ENCODE data around the gene ELMO1. TPM values are rescaled to one million over a fixed set of nuclear protein-coding genes. Genes with fewer than 3 reads are reported as not detected.

Gene ELMO1
- total RNA-seq, 1 donor from 2014 or later: not detected

DNA sequence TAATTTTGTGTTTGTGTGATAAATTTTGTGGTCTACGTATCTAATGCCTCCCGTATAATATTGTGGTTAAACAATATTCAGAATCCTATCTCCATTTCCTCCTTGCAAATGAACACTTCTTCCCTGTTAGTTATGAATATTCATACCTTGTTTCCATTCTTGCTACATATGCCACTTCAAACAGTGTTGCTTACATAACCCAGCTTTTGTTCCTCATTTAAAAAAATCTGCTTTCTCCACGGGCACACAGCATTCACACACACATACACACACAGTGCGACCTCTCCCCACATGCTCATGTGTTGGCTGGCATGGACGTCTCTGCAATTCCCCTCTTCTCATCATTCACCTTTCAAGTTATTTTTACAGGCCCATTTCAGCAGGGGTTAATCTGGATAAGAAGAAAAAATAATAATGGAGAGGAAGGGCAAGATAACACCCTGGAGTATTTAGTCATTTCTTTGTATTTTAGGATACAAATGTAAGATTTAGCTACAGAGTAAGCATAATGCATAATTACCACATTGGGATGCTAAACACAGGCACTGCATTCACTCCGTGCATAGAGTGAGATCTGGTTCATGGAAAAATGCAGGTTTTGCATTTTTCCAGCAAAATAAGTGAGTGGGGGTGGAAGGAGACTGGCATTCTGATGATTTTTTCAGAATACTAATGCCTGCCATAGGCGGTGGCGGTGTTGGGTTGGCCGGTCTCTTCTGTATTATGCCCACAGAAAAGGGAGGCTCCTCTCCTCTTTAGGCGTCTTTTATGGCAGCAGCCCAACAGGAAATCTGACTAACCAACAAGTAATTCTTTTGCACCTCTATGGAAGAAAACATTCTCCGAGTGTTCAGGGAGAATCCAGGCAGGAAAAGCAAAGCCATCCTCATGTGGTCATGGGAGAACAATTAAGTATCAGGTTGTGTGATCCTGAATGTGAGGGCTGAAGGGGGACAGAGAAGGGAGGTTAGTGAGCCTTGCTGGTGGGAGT is 31.7 kb upstream of the ELMO1 start:
- no peak for DNase-seq (ENCODE audit: extremely low spot score, unreplicated experiment)
- Mint-ChIP-seq H3K27me3 (ENCODE audit: unreplicated experiment) (no peaks in the 10 kb centered on the region), H3K27ac (ENCODE audit: unreplicated experiment) (no peak overlapping the region), H3K4me1 (ENCODE audit: unreplicated experiment) (no peaks in the 10 kb centered on the region), H3K9me3 (ENCODE audit: unreplicated experiment) (peaks cover 5% of the 10 kb centered on the region), H3K4me3 (ENCODE audit: unreplicated experiment) (no peak overlapping the region), H3K36me3 (ENCODE audit: unreplicated experiment) (no peaks in the 10 kb centered on the region)
- TF ChIP-seq, protein P1, sequence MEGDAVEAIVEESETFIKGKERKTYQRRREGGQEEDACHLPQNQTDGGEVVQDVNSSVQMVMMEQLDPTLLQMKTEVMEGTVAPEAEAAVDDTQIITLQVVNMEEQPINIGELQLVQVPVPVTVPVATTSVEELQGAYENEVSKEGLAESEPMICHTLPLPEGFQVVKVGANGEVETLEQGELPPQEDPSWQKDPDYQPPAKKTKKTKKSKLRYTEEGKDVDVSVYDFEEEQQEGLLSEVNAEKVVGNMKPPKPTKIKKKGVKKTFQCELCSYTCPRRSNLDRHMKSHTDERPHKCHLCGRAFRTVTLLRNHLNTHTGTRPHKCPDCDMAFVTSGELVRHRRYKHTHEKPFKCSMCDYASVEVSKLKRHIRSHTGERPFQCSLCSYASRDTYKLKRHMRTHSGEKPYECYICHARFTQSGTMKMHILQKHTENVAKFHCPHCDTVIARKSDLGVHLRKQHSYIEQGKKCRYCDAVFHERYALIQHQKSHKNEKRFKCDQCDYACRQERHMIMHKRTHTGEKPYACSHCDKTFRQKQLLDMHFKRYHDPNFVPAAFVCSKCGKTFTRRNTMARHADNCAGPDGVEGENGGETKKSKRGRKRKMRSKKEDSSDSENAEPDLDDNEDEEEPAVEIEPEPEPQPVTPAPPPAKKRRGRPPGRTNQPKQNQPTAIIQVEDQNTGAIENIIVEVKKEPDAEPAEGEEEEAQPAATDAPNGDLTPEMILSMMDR (IDR thresholded peaks at IDR 0.05): no peak

DNA sequence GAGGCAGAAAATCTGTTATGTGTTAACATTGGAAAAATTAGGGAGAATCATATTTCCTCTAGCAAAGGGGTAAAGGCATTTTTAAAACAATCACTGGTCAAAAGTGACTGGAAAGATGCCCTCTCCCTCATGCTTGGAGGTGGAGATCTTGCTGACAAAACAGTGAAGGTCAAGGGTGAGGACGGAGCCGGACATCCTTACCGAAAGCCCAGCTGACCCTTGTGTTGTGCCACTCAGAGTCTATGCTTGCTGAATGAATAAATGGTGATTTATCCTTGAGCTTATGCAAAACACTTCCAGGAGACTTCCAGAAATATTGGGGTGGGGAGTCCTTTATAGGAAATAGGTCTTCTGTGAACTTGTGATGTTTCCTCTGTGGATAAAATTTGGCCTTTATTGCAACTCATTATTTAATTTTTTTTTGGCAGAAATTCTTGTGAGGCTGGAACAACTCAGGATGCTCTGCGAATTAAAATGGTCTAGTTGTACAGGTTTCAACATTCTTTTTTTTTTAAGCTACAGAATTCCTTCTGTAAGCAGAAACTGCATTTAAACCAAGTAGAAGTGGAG is 28.3 kb upstream of the ELMO1 start:
- Mint-ChIP-seq H3K4me1 (ENCODE audit: unreplicated experiment) (no peaks in the 10 kb centered on the region), H3K27me3 (ENCODE audit: unreplicated experiment) (no peaks in the 10 kb centered on the region), H3K36me3 (ENCODE audit: unreplicated experiment) (no peaks in the 10 kb centered on the region), H3K4me3 (ENCODE audit: unreplicated experiment) (no peak overlapping the region), H3K27ac (ENCODE audit: unreplicated experiment) (no peak overlapping the region), H3K9me3 (ENCODE audit: unreplicated experiment) (peaks cover 5% of the 10 kb centered on the region)
- no peak for DNase-seq (ENCODE audit: extremely low spot score, unreplicated experiment)
- TF ChIP-seq, protein P1 (IDR thresholded peaks at IDR 0.05): no peak

DNA sequence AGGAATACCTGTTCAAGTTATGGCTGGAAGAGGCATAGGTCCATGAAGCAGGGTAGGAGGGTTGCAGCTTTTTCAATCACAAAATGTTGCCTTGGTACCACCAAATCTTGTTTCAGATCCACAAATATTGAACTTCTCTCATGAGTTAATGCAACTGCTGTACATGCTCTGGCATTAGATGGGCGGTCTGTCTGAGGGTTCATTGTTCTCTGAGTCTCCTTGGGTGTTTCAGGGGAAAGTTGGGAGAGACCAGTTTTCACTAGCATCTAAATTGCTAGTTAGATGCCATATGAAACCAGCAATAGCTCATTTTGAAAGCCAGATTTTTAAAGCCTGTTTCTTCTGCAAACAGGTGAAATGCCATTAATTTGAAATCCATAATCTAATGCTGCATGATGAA is 27.8 kb upstream of the ELMO1 start:
- no peaks in the 10 kb centered on the region for H3K4me1 Mint-ChIP-seq (ENCODE audit: unreplicated experiment)
- no peaks in the 10 kb centered on the region for H3K27me3 Mint-ChIP-seq (ENCODE audit: unreplicated experiment)
- no peak overlapping the region for H3K4me3 Mint-ChIP-seq (ENCODE audit: unreplicated experiment)
- peaks cover 5% of the 10 kb centered on the region for H3K9me3 Mint-ChIP-seq (ENCODE audit: unreplicated experiment)
- DNase-seq (ENCODE audit: extremely low spot score, unreplicated experiment): no peak
- TF ChIP-seq, protein P1 (IDR thresholded peaks at IDR 0.05): no peak
- no peak overlapping the region for H3K27ac Mint-ChIP-seq (ENCODE audit: unreplicated experiment)
- H3K36me3 Mint-ChIP-seq (ENCODE audit: unreplicated experiment): no peaks in the 10 kb centered on the region

DNA sequence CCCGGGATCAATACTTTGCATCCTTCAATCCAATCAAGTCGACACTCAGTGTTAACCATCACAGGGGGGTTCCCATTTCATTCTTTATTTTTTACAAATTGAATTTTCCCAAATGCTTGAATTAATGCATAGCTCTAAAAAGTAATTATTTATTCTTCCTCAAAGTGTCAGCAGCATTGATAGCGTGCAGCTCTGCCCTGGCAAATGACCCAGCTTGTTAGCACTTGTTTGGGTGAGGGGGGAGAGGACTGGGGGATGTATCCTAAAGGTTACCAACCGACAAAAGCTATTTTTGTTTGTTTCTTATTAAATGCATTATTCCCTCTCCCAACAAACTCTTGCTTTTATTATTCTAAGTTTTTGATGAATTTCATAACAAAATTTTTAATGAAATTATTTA is 27.0 kb upstream of the ELMO1 start:
- DNase-seq (ENCODE audit: extremely low spot score, unreplicated experiment): no peak
- H3K27me3 Mint-ChIP-seq (ENCODE audit: unreplicated experiment): no peaks in the 10 kb centered on the region
- no peaks in the 10 kb centered on the region for H3K36me3 Mint-ChIP-seq (ENCODE audit: unreplicated experiment)
- H3K9me3 Mint-ChIP-seq (ENCODE audit: unreplicated experiment): peaks cover 5% of the 10 kb centered on the region
- H3K27ac Mint-ChIP-seq (ENCODE audit: unreplicated experiment): no peak overlapping the region
- TF ChIP-seq, protein P1 (IDR thresholded peaks at IDR 0.05): no peak
- H3K4me3 Mint-ChIP-seq (ENCODE audit: unreplicated experiment): no peak overlapping the region
- no peaks in the 10 kb centered on the region for H3K4me1 Mint-ChIP-seq (ENCODE audit: unreplicated experiment)

DNA sequence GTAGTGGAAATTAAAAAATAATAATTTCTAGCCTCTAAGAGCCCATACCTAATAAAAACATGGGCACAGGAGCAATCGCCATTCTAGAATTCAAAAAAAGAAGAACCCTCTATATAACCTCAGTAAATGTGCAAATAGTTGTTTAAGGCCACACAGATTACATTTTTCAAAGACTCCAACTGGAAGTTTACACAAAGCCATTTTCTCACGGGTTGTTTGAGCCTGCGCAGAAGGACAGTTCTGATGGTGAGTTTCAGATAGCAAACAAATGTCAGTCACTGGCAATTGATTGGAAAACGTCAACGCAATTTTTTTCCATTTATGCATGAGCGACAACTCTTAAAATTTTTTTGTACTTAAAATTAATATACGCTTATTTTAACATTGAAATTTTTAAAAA is 23.0 kb upstream of the ELMO1 start:
- H3K27me3 Mint-ChIP-seq (ENCODE audit: unreplicated experiment): no peaks in the 10 kb centered on the region
- no peaks in the 10 kb centered on the region for H3K4me1 Mint-ChIP-seq (ENCODE audit: unreplicated experiment)
- H3K27ac Mint-ChIP-seq (ENCODE audit: unreplicated experiment): no peak overlapping the region
- H3K4me3 Mint-ChIP-seq (ENCODE audit: unreplicated experiment): no peak overlapping the region
- DNase-seq (ENCODE audit: extremely low spot score, unreplicated experiment): no peak
- H3K9me3 Mint-ChIP-seq (ENCODE audit: unreplicated experiment): peaks cover 5% of the 10 kb centered on the region
- TF ChIP-seq, protein P1 (IDR thresholded peaks at IDR 0.05): no peak
- H3K36me3 Mint-ChIP-seq (ENCODE audit: unreplicated experiment): no peaks in the 10 kb centered on the region
